HepG2 (cell line): ENCODE measurements around the gene MIA. TPM values are rescaled to one million over a fixed set of nuclear protein-coding genes. Genes with fewer than 3 reads are reported as not detected.
A peak's percentile ranks its signal among the peaks of the same experiment; 100 is the strongest.

Experiments
- ATAC-seq: fragments of 200-7000 bp; cut with Tn5 transposase; 3 replicates; pipeline ENCODE4 v1.9.1; 2020; ENCODE audit warnings: mild to moderate bottlenecking, moderate library complexity
- BruUV-seq: library from RNA; stranded (reverse); fragments of 400-500 nt; replicated peaks from 2 replicates; lab custom pipeline; 2021; lab: Mats Ljungman, UMichigan
- CTCF ChIA-PET: fragments of 300-600 bp; formaldehyde crosslinking; extraction: SDS; loops from one replicate; lab custom pipeline; 2021; ENCODE audit warnings: low total read pairs, inconsistent platforms, low intra/inter-chr PET ratio; lab: Yijun Ruan, JAX
- POLR2A ChIA-PET: fragments of 350-600 bp; sonication (Branson Sonifier 250); formaldehyde crosslinking; loops from one replicate; lab custom pipeline; 2020; ENCODE audit warnings: antibody characterized with exemption, inconsistent platforms; lab: Yijun Ruan, JAX
- DNase-seq: peaks from one replicate; pipeline ENCODE4 v3.0.0-alpha.2; 2015; ENCODE audit warnings: low spot score
- FAIRE-seq: peaks from 3 replicates; lab custom pipeline; 2011; peaks lifted over from hg19 to GRCh38; lab: Jason Lieb, UNC
- H2AFZ ChIP-seq: one replicate; pipeline ENCODE4 v1.6.1; 2011; ENCODE audit warnings: low read length, inconsistent platforms
- H3K27ac ChIP-seq: fragments of 300-600 bp; 3 replicates; pipeline ENCODE4 v1.8.0; 2011; ENCODE audit warnings: mixed run types, mild to moderate bottlenecking, mixed read lengths, low read length, inconsistent platforms; ENCODE audit not compliant: insufficient read depth; ENCODE audit errors: extremely low read length
- H3K27me3 ChIP-seq, 2 experiments: fragments of 200-600 bp in 1 of 2; 2 replicates in 1 of 2; 3 replicates in 1 of 2; pipeline versions ENCODE4 v1.6.0 to v1.8.0; 2011; ENCODE audit warnings: low read length in 2 of 2, mild to moderate bottlenecking in 2 of 2, moderate library complexity in 2 of 2, inconsistent platforms in 1 of 2; ENCODE audit not compliant: insufficient read depth in 2 of 2, control insufficient read depth in 1 of 2
- H3K36me3 ChIP-seq, 2 experiments: fragments of 200-600 bp in 1 of 2; replicated peaks in 1 of 2; 2 replicates in 1 of 2; 3 replicates in 1 of 2; pipeline versions ENCODE4 v1.5.1 to v1.8.0; 2011; ENCODE audit warnings: low read length in 2 of 2, inconsistent platforms in 1 of 2; ENCODE audit not compliant: insufficient read depth in 2 of 2, control insufficient read depth in 1 of 2
- H3K4me1 ChIP-seq: 2 replicates; pipeline ENCODE4 v1.5.1; 2012; ENCODE audit warnings: low read length, inconsistent platforms; ENCODE audit not compliant: insufficient read depth
- H3K4me2 ChIP-seq: 2 replicates; pipeline ENCODE4 v1.6.0; 2011; ENCODE audit warnings: low read depth, low read length, inconsistent platforms
- H3K4me3 ChIP-seq, 3 experiments: fragments of 200-600 bp in 1 of 3; sonication (generic), shearing (Covaris generic) in 1 of 3; replicated peaks in 1 of 3; 2 replicates each; pipeline ENCODE4 v1.5.1; 2011 to 2016; ENCODE audit warnings: low read length in 3 of 3, inconsistent platforms in 2 of 3, low read depth in 2 of 3, mild to moderate bottlenecking in 2 of 3, control low read depth in 1 of 3, mixed read lengths in 1 of 3; ENCODE audit not compliant: insufficient read depth in 1 of 3
- H3K79me2 ChIP-seq: one replicate; pipeline ENCODE4 v1.6.1; 2011; ENCODE audit warnings: low read length, inconsistent platforms; ENCODE audit not compliant: insufficient read depth
- H3K9ac ChIP-seq: 2 replicates; pipeline ENCODE4 v1.6.0; 2011; ENCODE audit warnings: mild to moderate bottlenecking, low read depth, low read length, inconsistent platforms; ENCODE audit not compliant: insufficient read depth
- H3K9me3 ChIP-seq: 2 replicates; pipeline ENCODE4 v1.5.1; 2012; ENCODE audit warnings: mild to moderate bottlenecking, low read length
- H4K20me1 ChIP-seq: 2 replicates; pipeline ENCODE4 v1.6.0; 2011; ENCODE audit warnings: inconsistent platforms, mild to moderate bottlenecking, low read length, moderate library complexity; ENCODE audit not compliant: insufficient read depth
- AKNA ChIP-seq: sonication (generic); formaldehyde crosslinking; IDR thresholded peaks from 2 replicates; pipeline ENCODE4 v1.4.0; 2020; ENCODE audit warnings: missing genetic modification reagents, borderline replicate concordance
- FOXK2 ChIP-seq: fragments of 450-650 bp; IDR thresholded peaks from 2 replicates; pipeline ENCODE4 v1.6.1; 2016
- HDAC1 ChIP-seq: sonication (generic); formaldehyde crosslinking; IDR thresholded peaks from 2 replicates; pipeline ENCODE4 v1.5.1; 2020; ENCODE audit warnings: mild to moderate bottlenecking, missing genetic modification reagents
- IKZF4 ChIP-seq: sonication (generic); formaldehyde crosslinking; IDR thresholded peaks from 2 replicates; pipeline ENCODE4 v1.5.1; 2020; ENCODE audit warnings: borderline replicate concordance, mild to moderate bottlenecking, low read depth, missing genetic modification reagents; ENCODE audit errors: not compliant biosample characterization
- RFX5 ChIP-seq: IDR thresholded peaks from 2 replicates; pipeline ENCODE4 v1.6.1; 2011; ENCODE audit warnings: low read depth, low read length, improper control_type of control experiment
- SALL1 ChIP-seq: sonication (generic); formaldehyde crosslinking; IDR thresholded peaks from 2 replicates; pipeline ENCODE4 v1.8.0; 2022; ENCODE audit warnings: mild to moderate bottlenecking, missing genetic modification reagents
- TFAP4 ChIP-seq: sonication (generic); IDR thresholded peaks from 2 replicates; pipeline ENCODE4 v1.6.1; 2016; ENCODE audit warnings: low read depth, borderline replicate concordance
- THAP9 ChIP-seq: sonication (generic); formaldehyde crosslinking; IDR thresholded peaks from 2 replicates; pipeline ENCODE4; 2020; ENCODE audit warnings: missing genetic modification reagents, mild to moderate bottlenecking, borderline replicate concordance
- ZNF292 ChIP-seq: sonication (generic); formaldehyde crosslinking; IDR thresholded peaks from 2 replicates; pipeline ENCODE4 v1.8.1; 2022; ENCODE audit warnings: mild to moderate bottlenecking, low read depth, missing genetic modification reagents, borderline replicate concordance
- WGBS: methylation state at CpG from one replicate; pipeline ENCODE4 v1.1.6; 2017; ENCODE audit warnings: low lambda C conversion rate; 5-methylcytosine and 5-hydroxymethylcytosine counted together
- in situ Hi-C: cut with HindIII; loops from 2 replicates; pipeline ENCODE4 v1.10.0; 2017; ENCODE audit warnings: low pct_unique_long_range_greater_than_20kb; ENCODE audit not compliant: extremely low pct_ligation_motif_present
- intact Hi-C: fragments of 100-400 bp; cut with micrococcal nuclease; formaldehyde crosslinking; loops from one replicate; pipeline ENCODE4 v1.10.0; 2022; ENCODE audit not compliant: unreplicated experiment
- polyA plus RNA-seq, 8 experiments: library from polyadenylated mRNA; depleted of rRNA in 3 of 8; stranded (reverse) in 7 of 8; unstranded in 1 of 8; fragments of >200 nt; fragmentation: Illumina TruSeq in 4 of 8; extraction: Trizol in 4 of 8; gene quantifications; 2 replicates each; pipeline versions ENCODE4 v1.2.1 to v1.2.3, GENCODE V29; 2011 to 2016; ENCODE audit warnings: low read depth in 4 of 8, missing spikeins in 1 of 8, mixed read lengths in 1 of 8; ENCODE audit not compliant: insufficient read depth in 1 of 8
- total RNA-seq, 5 experiments: library from RNA; depleted of rRNA; stranded (reverse); fragments of >200 nt; fragmentation: Illumina TruSeq; extraction: Trizol; gene quantifications; 2 replicates each; pipeline ENCODE4 v1.2.3, GENCODE V29; 2016; ENCODE audit warnings: low read depth in 1 of 5

The MIA gene
- total and polyA plus RNA-seq, 2 of the 13 experiments (the other 11 are each of a cell fraction or from before 2014, with no cell fraction given): 0.61 TPM; not detected in 1

GRCh38 chr19:40803857-40804782, 28.8 kb downstream of the MIA start:
- in situ Hi-C loops (no loop called here), intact Hi-C loops (no loop called here)
- H2AFZ ChIP-seq: no peak overlapping the region
- peak overlapping the region; percentile 26; the same call in 1 of the 2 replicates for H3K9ac ChIP-seq
- ChIA-PET CTCF (no interaction called here), POLR2A (interaction anchor here (1.3 to 5.0 kb wide), 3 partner anchors 26 to 54 kb away, joined by 5 to 28 read pairs (median 10); partner anchors contain the start of genes ACTMAP, RAB4B and SNRPA)
- no peaks in the 10 kb centered on the region for H3K9me3 ChIP-seq
- FAIRE-seq (peak; percentile 32), ATAC-seq (peak; percentile 15), DNase-seq (peak; percentile 52)
- no peaks in the 10 kb centered on the region; a peak in 1 of 5 replicates for H3K27me3 ChIP-seq
- H3K79me2 ChIP-seq: peaks cover 34% of the 10 kb centered on the region
- H3K4me3 ChIP-seq: peak overlapping the region in 1 of 3 experiments; percentile 23; a peak in 1 of 6 replicates
- WGBS: 65% methylated on average over 5 of the region's 6 CpGs
- BruUV-seq: no TSS peak
- peaks cover 14 to 28% of the 10 kb centered on the region in 2 experiments; a peak in 4 of 5 replicates for H3K36me3 ChIP-seq
- H3K4me1 ChIP-seq: peaks cover 53% of the 10 kb centered on the region
- peaks cover 11% of the 10 kb centered on the region; the same call in 1 of the 2 replicates for H4K20me1 ChIP-seq
- H3K4me2 ChIP-seq: peak overlapping the region; percentile 38
- H3K27ac ChIP-seq: peak overlapping the region; percentile 48
- no peak for TF ChIP-seq AKNA (CRISPR knock-in tag)
- TF ChIP-seq HDAC1: peak; percentile 46
- peak; percentile 24; the same call in 1 of the 2 replicates for TF ChIP-seq ZNF292 (CRISPR knock-in tag)
- peak; percentile 35 for TF ChIP-seq IKZF4 (CRISPR knock-in tag)
- TF ChIP-seq FOXK2: peak; percentile 42; the same call in 1 of the 2 replicates
- TF ChIP-seq TFAP4: peak; percentile 78; the same call in 1 of the 2 replicates
- 0 out of 2 replicates have a peak, but pooled peaks have one; percentile 29 for TF ChIP-seq RFX5
- TF ChIP-seq THAP9: 0 out of 2 replicates have a peak, but pooled peaks have one; percentile 10
- TF ChIP-seq SALL1 (CRISPR knock-in tag): 0 out of 2 replicates have a peak, but pooled peaks have one; percentile 7
